Non-pigmented ciliary epithelial cell (primary cell): ENCODE data around the gene MAP2K3.
"Not testable (repeated sequence)": the region's sequence is repeated elsewhere in the genome, so short reads cannot be mapped to it uniquely, and the experiment has no call there.

Experiments used
- DNase-seq: peaks from one replicate; pipeline ENCODE4 v3.0.0-alpha.2; 2010; ENCODE audit warnings: low read depth

Gene MAP2K3

GRCh38 chr17:21310061-21310765 lies 25.7 kb downstream of the MAP2K3 start:
- not testable (repeated sequence) for DNase-seq

DNA sequence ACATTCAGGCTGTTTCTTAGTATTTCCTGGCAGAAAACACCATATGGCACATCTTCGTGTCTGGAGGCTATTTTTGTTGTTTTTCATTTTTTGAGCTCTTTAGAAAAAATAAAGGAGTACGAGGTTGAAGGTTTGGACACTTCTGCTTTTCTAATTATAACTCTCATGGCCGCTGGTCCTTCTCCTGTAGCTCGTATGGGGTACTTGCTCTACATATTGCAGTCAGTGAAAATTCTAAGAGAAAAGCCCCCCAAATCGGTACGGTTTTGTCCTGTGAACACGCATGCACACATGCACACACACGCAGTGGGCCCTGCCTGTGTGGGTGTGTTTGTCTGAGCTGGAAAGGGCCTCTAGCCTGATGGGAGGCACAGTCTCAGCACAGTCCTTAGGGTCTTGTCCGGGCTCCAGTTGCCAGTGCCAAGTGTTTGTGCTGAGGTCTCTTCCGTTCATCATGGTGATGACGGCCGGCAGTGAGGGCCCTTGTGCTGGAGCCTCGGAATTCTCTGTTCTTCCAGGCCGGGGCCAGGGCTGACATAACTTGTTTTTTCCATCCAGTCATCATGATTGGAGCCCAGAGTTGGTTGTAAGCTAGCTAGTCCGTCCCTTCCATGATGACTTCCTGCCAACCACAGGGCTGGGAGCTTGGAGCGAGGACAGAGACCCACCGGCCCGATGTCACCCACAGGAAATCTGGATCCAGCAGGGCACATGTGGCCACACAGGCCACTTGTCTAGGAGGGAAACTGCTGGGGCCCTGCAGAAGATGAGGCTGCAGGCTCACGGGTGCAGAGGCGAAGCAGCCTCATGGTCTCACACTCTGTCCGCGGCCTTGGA lies 26.5 kb downstream of the MAP2K3 start:
- DNase-seq: not testable (repeated sequence)

DNA sequence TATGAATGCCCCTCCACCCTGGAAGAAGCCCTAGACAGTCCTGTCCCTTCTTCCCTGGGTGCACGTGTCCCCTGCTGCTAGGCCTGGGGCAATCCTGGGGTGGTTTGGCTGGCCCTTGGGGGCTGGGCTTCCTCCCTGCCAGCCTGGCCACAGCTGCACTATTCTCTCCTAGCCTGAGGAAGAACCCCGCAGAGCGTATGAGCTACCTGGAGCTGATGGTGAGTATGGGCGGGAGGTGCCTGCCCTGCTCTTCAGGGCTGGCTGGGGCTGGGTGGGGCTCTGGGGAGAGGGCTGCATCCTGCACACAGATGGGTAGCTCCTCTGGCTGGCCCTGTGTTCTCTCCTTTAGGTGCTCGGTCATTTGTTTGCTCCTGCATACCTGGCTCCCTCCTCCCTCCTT lies 28.8 kb downstream of the MAP2K3 start:
- no peak for DNase-seq

DNA sequence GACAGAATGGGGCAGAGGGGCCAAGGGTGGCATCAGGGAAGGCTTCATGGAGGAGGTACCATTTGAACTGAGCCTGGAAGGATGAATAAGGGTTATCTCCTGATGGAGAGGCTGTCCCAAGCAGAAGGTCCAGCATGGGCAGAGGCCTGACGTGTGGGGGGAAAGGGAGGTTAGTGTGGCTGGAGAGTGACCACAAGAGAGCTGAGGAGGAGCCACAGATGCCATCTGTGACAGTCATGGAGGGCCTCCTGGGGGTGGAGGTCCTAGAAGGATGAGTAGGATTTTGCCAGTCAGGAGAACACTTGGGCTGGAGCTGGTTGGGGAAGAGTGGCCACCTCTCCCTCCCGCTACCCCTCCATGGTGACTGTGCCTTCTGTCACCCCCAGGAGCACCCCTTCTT lies 29.2 kb downstream of the MAP2K3 start:
- DNase-seq: not testable (repeated sequence)

DNA sequence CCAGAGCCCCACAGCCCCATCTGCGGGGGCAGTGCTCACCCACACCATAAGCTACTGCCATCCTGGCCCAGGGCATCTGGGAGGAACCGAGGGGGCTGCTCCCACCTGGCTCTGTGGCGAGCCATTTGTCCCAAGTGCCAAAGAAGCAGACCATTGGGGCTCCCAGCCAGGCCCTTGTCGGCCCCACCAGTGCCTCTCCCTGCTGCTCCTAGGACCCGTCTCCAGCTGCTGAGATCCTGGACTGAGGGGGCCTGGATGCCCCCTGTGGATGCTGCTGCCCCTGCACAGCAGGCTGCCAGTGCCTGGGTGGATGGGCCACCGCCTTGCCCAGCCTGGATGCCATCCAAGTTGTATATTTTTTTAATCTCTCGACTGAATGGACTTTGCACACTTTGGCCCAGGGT lies 29.8 kb downstream of the MAP2K3 start:
- DNase-seq: not testable (repeated sequence)

DNA sequence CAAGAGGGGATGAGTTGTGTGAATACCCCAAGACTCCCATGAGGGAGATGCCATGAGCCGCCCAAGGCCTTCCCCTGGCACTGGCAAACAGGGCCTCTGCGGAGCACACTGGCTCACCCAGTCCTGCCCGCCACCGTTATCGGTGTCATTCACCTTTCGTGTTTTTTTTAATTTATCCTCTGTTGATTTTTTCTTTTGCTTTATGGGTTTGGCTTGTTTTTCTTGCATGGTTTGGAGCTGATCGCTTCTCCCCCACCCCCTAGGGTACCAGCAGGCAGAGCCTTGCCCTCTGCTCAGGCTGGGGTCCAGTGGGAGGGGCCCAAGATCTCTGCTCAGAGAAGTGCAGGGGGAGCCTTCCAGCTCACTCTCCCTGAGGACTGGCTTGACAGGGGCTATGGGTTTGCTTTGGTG lies 30.2 kb downstream of the MAP2K3 start:
- not testable (repeated sequence) for DNase-seq

DNA sequence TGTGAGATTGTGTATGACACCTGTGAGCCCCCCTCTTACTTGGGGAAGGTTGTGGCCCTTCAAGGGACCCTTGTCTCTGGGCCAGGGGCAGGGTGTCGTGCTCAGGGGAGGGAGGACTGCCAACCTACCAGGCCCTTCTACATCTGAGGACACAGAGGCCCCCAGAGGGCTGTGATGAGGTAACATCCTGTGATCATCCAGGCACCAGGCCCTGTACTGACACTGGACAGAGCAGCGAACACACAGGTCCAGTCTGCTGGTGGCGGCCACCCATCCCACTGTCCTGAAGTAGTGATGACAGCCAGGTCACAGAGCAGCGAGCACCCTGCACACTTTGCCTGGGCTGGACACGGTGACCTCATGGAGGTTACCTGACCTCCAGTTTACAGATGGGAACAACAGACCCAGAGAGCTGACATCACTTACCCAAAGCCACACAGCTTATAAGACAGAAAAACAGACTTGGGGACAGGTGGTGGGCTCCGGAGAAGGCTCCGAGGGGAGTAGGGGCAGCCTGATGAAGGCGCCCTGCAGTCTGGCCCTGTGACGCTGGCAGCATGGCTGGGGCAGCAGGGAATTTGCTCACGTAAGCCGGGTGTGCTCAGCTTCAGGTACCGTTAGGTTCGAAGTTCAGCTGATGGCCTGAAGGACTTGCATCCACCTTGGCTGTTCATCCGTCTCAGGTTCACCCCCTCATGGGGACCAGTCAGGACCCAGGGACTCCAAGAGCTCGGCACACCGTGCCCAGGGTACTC lies 30.9 kb downstream of the MAP2K3 start:
- DNase-seq: not testable (repeated sequence)

- DNase-seq: not testable (repeated sequence)
These were observed 31.8 kb downstream of the MAP2K3 start for GRCh38 chr17:21316212-21316886.

GRCh38 chr17:21316887-21317500 lies 32.5 kb downstream of the MAP2K3 start:
- DNase-seq: not testable (repeated sequence)

GRCh38 chr17:21317821-21318220 lies 33.3 kb downstream of the MAP2K3 start:
- not testable (repeated sequence) for DNase-seq

- DNase-seq: no peak
These were observed 33.9 kb downstream of the MAP2K3 start for GRCh38 chr17:21318439-21318838.

DNA sequence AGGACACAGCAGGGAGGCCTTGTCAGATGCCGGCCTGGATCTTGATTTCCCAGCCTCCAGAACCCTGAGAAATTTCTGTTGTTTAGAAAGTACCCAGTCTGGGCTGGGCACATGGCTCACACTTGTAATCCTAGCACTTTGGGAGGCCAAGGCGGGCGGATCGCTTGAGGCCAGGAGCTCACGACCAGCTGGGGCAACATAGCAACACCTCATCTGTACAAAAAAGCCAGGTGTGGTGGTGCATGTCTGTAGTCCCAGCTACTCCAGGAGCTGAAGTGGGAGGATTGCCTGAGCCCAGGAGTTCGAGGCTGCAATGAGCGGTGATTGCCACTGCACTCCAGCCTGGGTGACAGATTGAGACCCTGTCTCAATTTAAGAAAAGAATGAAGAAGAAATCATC lies 34.3 kb downstream of the MAP2K3 start:
- not testable (repeated sequence) for DNase-seq

GRCh38 chr17:21319256-21319655 lies 34.7 kb downstream of the MAP2K3 start:
- not testable (repeated sequence) for DNase-seq

GRCh38 chr17:21319686-21320375 lies 35.3 kb downstream of the MAP2K3 start:
- not testable (repeated sequence) for DNase-seq

GRCh38 chr17:21320430-21320829 lies 35.9 kb downstream of the MAP2K3 start:
- DNase-seq: not testable (repeated sequence)

GRCh38 chr17:21321061-21321460 lies 36.5 kb downstream of the MAP2K3 start:
- DNase-seq: not testable (repeated sequence)

DNA sequence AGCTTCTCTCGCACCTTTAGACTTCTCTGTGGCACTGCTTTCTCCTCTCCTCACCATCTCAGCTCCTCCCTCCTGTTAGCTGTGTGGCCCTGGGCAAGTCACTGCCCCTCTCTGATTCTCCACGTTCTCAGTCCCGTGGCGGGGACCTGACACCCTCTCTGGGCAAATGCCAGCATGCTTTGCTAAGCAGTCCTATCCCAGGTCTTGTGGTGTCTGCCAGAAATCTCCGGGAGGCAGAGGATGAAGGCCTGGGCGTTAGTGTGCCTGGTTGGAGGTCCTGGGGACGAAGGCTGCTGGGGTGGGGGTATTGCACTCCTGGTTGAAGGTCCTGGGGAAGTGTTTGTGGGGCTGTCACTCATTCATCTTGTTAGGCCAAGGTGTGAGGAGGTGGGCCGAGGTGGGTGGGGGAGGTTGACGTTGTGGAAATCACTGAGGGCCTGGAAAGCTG lies 37.3 kb downstream of the MAP2K3 start:
- not testable (repeated sequence) for DNase-seq

DNA sequence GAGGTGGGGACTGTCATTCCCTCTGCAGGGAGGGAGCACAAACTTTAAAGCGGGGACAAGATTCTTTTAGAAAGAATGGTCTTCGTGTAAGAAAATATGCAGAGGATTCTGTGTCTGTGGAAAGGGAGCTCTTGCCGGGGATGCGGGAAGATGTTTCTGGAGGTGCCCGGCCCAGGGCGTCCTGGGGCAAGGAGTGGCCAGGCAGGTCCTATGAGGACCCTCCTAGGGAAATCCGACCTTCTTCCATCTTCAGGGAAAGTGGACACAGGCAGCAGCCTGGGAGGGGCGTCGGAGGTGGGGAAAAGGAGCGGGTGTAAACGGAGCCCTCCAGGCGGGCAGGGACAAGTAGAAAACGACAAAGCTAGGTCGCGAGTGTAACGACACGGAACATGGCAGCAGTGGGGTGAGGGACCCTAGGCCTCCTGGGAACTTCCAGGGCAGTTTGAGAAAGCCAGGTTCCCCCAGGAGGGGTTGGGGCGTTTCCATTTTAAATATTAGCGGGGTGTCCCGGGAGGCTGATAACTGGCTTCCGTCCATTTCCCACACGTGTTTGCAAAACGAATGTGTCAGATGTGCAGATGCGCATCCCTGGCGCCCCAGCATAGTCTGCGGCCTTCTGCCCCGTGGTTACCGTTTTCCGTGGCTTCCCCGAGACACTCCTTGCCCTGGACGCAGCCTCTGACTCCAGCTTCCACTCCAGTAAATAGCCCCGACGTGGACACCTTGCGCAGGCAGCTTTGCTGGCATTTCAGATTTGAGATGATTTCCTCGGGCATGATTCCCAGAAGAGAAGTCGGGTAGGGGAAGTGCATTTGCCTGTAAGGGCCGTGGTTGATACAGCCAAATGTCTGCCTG lies 39.0 kb downstream of the MAP2K3 start:
- not testable (repeated sequence) for DNase-seq

GRCh38 chr17:21324741-21325140 lies 40.2 kb downstream of the MAP2K3 start:
- not testable (repeated sequence) for DNase-seq

DNA sequence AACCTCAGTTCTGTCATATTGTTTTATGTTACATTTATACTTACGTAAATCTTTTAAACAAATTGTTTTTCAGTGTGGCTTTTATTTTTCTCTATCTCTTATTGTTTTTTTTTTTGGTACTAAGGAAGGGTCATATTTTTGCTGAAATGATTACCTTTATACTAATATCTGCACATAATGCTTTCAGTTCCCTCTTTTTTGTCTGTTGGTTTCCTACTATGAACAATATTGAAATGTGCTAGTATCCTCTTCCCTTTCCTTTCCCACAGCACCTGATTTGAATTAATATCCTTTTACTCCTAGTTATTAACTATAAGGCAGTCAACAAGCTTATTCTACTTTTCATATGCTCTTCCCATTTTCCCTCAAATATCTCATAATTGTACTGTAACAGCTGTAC lies 43.4 kb downstream of the MAP2K3 start:
- not testable (repeated sequence) for DNase-seq
